Ureter (tissue), 1 donor: ENCODE measurements around the gene STEAP2. TPM values are rescaled to one million over a fixed set of nuclear protein-coding genes. Genes with fewer than 3 reads are reported as not detected.
"Not testable (repeated sequence)": the region's sequence is repeated elsewhere in the genome, so short reads cannot be mapped to it uniquely, and the experiment has no call there.

Source experiments
- DNase-seq: peaks from one replicate; pipeline ENCODE4 v3.0.0-alpha.2; 2020; ENCODE audit warnings: low spot score
- total RNA-seq: library from RNA; stranded (reverse); gene quantifications from one replicate; pipeline ENCODE4 v1.2.4, GENCODE V29; 2023
- donor health status: DM: yes; HTN: yes; CAD: no.

STEAP2 gene
- total RNA-seq, 1 donor from 2014 or later = 47.1 TPM

DNA sequence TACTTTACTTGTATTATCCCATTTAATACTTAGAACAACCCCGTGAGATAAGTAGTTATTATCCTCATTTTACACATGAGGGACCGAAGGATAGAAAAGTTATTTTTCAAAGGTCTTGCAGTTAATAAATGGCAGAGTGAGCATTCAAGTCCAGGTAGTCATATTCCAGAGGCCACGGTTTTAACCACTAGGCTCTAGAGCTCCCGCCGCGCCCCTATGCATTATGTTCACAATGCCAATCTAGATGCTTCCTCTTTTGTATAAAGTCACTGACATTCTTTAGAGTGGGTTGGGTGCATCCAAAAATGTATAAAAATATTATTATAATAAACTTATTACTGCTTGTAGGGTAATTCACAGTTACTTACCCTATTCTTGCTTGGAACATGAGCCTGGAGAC lies 22.0 kb downstream of the STEAP2 start:
- DNase-seq = no peak

- no peak for DNase-seq
These were observed 25.3 kb downstream of the STEAP2 start for GRCh38 chr7:90236721-90237289.

DNA sequence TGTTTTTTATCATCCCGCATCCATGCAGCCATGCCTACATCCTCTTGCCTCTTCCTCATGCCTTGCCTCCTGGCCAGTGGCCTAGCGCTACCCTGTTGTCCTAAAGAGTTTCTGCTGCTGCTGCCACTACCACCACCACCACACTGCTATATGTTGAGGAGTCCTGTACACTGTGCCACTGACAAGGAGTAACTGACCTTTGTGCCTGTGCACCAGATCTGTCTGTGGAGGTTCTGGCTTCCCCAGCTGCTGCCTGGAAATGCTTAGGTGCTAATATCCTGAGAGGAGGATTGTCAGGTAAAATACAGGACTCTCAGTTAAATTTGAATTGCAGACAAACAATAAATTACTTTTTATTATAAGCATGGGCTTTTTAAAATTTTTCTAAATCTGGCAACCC lies 26.5 kb downstream of the STEAP2 start:
- no peak for DNase-seq

DNA sequence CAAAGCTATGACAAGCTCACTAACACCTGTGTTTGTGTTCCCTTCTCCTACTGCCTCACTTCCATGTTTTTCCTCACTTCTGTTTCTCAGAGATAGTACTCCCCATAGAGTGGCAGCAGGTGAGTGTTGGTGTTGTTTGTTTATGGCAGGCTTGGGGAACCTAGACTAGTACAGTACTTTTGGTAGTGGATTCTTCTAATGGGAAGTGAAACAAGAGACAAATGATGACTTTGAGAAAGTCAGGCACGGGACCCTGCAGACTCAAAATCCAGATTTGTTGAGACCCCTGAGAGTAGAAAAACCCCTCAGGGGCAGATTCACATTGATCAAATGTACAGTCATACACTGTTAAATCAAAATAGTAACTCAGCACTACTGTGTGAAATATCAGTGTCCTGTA lies 27.0 kb downstream of the STEAP2 start:
- DNase-seq = no peak

GRCh38 chr7:90239050-90239449 lies 27.5 kb downstream of the STEAP2 start:
- no peak for DNase-seq

GRCh38 chr7:90239625-90240228 lies 28.2 kb downstream of the STEAP2 start:
- no peak for DNase-seq

DNA sequence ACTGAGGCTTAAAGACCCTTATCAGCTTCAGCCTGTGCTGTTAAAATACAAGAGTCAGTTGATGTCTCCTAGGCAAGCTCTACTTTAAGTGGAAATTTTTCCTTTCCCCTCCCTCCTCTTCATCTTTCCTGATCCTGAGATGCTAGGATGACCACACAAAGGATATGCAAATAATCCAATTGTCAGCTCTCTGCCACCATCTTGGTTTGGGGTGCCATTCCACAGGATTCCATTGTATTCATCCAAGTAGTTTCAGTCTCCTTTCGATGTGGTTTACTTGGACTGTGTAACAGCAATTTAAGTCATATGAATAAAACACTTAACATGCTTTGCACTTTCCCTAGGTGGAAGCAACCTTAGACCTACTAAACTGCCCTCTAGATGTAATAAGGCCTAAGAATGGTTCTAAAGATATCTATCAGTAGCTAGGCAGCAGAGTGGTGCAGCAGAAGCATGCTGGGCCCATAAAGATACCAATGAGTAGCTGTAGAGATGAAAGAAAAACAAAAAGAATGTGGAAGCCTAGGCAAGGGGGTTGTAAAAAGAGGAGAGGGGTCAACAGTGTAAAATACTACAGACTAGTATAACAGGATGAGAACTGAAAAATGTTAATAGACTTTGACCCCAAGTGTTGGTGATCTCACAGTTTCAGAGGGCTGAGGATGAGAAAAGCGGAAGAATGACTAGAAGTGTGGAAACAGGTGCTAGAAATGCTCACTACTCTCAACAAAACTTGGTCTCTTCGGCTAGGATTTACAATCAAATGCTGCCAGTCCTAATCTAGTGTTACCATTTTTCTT lies 31.0 kb downstream of the STEAP2 start:
- DNase-seq = no peak

DNA sequence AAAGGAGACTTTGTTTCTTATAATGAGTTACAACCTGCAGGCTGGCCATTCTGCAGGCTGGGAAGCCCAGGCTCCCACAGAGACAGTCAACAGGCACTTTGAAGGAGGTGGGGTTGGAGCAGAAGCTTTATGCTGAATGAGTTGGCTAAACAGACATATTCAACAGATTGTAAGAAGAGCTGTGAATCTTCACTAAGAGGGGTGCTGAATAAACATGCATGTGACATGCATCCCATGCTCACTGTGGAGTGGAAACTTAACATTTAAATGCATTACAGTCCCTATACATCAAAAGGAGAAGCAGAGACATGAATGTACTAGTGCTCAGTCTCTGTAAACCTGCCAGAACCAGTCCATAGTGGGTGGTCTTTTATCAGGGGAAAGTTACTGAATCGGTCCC lies 32.0 kb downstream of the STEAP2 start:
- DNase-seq = no peak

DNA sequence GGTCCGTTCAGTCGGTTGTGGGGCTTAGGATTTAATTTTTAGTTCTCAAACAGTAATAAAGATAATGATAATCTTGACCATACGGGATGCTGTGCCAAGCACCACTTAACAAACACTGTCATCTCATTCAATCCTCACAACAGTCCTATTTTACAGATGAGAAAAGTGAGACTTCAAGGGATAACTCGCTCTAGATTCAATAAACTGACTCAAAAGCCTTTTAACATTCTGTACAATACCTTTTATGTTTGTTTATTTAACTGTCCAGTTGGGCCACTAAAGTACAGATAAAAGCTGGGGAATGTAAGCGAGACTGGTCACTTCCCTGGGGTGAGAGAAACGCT lies 33.0 kb downstream of the STEAP2 start:
- DNase-seq = no peak

GRCh38 chr7:90244909-90245851 lies 33.6 kb downstream of the STEAP2 start, which contains the start of gene CFAP69:
CFAP69 (plus strand) TSS chr7:90245174; CDS start chr7:90245425, 251 bp downstream.
- peak; percentile 93 for DNase-seq

DNA sequence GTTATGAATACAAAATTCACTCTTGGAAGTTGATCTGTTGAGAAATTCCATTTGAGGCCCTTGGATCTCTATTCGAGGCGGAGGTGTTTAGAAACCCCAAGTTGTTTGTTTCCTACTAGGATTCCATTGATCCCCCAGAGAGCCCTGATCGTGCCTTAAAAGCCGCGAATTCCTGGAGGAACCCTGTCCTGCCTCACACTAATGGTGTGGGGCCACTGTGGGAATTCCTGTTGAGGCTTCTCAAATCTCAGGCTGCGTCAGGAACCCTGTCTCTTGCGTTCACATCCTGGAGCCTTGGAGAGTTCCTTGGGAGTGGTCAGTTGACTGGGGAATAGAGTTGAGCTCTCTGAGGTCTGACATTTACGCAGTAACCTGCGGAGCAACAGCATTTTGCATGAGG lies 34.6 kb downstream of the STEAP2 start:
- DNase-seq = no peak

- no peak for DNase-seq
These were observed 37.2 kb downstream of the STEAP2 start for GRCh38 chr7:90248706-90249105.

DNA sequence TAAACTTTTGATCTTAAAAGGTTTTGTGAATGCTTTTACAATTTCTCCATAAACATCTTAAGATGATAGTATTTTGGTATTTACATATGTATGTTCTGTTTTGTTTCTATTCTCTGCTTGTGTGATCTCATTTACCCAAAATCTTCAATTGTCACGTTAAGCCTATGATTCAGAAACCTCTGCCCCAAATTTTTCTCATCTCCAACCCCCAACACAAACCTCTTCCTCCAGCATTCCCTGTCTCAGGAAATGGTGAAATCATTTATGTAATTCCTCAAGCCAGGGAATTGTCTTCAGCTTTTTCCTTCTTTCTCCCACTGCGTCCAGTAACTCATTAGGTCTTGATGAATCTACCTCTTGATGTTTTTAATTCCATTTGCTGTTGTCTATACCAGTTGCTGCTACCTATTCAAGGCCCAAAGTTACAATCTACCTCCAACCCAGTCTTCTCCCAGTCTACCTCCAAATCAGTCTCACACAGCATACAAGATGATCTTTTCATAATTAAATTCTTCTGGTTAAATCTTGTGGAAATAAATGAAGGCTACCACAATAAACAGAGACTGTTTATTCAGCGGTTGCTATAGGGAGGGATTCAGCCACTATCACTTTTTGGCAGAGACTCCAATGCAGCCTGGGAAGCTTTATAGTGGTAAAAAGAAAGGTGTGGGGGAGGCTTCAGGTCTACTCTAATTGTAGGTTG lies 39.2 kb downstream of the STEAP2 start:
- DNase-seq = no peak

DNA sequence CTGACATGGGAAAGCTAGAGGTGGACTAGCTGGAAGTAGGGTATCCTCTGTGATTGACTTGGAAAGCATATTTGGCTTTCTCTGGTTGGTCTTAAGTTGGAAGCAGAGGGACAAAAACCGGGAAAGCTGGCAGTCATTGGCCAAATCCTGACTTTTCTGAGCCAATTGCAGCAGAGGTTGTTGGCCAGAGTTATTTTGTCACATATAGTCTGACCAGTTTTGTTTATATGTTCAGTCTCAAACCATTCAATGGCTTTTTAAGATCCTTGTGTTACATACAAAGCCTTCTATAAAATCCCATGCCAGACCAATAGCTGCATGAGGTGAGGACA lies 39.7 kb downstream of the STEAP2 start:
- DNase-seq = no peak

DNA sequence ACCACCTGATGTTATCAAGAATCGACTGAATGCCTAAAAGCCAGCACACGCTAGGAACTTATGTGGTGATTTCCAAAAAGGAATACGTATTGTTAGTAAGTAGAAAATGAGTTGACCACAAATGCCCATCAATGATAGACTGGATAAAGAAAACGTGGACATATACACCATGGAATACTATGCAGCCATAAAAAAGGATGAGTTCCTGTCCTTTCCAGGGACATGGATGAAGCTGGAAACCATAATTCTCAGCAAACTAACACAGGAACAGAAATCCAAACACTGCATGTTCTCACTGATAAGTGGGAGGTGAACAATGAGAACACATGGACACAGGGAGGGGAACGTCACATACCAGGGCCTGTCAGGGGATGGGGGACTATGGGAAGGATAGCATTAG lies 44.5 kb downstream of the STEAP2 start:
- DNase-seq = not testable (repeated sequence)

- DNase-seq = no peak
These were observed 45.2 kb downstream of the STEAP2 start for GRCh38 chr7:90256778-90257177.

GRCh38 chr7:90261441-90261840 lies 49.9 kb downstream of the STEAP2 start:
- no peak for DNase-seq

GRCh38 chr7:90262438-90262837 lies 50.9 kb downstream of the STEAP2 start:
- DNase-seq = no peak

GRCh38 chr7:90266808-90267207 lies 55.3 kb downstream of the STEAP2 start:
- DNase-seq = no peak

- DNase-seq = no peak
These were observed 55.8 kb downstream of the STEAP2 start for GRCh38 chr7:90267263-90267858.

GRCh38 chr7:90269163-90269562 lies 57.6 kb downstream of the STEAP2 start:
- no peak for DNase-seq
